ENCODE measurements around the gene PDE4B.

The PDE4B gene

GRCh38 chr1:66331658-66332547 is 539.2 kb downstream of the PDE4B start:
- H3K4me1 Mint-ChIP-seq (ENCODE audit: low read depth), result peaks cover 71% of the 10 kb centered on the region

GRCh38 chr1:66332548-66332901 is 539.8 kb downstream of the PDE4B start:
- Mint-ChIP-seq H3K4me1 (ENCODE audit: low read depth) (peaks cover 71% of the 10 kb centered on the region), H3K27me3 (no peaks in the 10 kb centered on the region), H3K36me3 (ENCODE audit: low read depth) (peaks cover 22% of the 10 kb centered on the region), H3K4me3 (peak overlapping the region; percentile 95), H3K9me3 (no peaks in the 10 kb centered on the region), H3K27ac (peak overlapping the region; percentile 96)

More at GRCh38 chr1:66331658-66332547, 539.2 kb downstream of the PDE4B start:
- Mint-ChIP-seq H3K4me3 (peak overlapping the region; percentile 95), H3K27ac (peak overlapping the region; percentile 96), H3K27me3 (no peaks in the 10 kb centered on the region), H3K36me3 (ENCODE audit: low read depth) (peaks cover 18% of the 10 kb centered on the region), H3K9me3 (no peaks in the 10 kb centered on the region)

GRCh38 chr1:66333466-66334199 is 540.9 kb downstream of the PDE4B start:
- no peaks in the 10 kb centered on the region for H3K9me3 Mint-ChIP-seq
- H3K36me3 Mint-ChIP-seq (ENCODE audit: low read depth), result peaks cover 30% of the 10 kb centered on the region
- H3K27ac Mint-ChIP-seq, result peak overlapping the region; percentile 96
- H3K4me1 Mint-ChIP-seq (ENCODE audit: low read depth), result peaks cover 73% of the 10 kb centered on the region
- peak overlapping the region; percentile 95 for H3K4me3 Mint-ChIP-seq
- no peaks in the 10 kb centered on the region for H3K27me3 Mint-ChIP-seq

GRCh38 chr1:66334318-66334717 is 541.6 kb downstream of the PDE4B start:
- peak overlapping the region; percentile 96 for H3K27ac Mint-ChIP-seq
- H3K9me3 Mint-ChIP-seq, result no peaks in the 10 kb centered on the region
- no peaks in the 10 kb centered on the region for H3K27me3 Mint-ChIP-seq
- H3K36me3 Mint-ChIP-seq (ENCODE audit: low read depth), result peaks cover 33% of the 10 kb centered on the region
- H3K4me3 Mint-ChIP-seq, result peak overlapping the region; percentile 95
- peaks cover 70% of the 10 kb centered on the region for H3K4me1 Mint-ChIP-seq (ENCODE audit: low read depth)

- H3K36me3 Mint-ChIP-seq (ENCODE audit: low read depth), result peaks cover 35% of the 10 kb centered on the region
- peak overlapping the region; percentile 99 for H3K27ac Mint-ChIP-seq
- H3K4me1 Mint-ChIP-seq (ENCODE audit: low read depth), result peaks cover 70% of the 10 kb centered on the region
- H3K4me3 Mint-ChIP-seq, result peak overlapping the region; percentile 95
- H3K27me3 Mint-ChIP-seq, result no peaks in the 10 kb centered on the region
- no peaks in the 10 kb centered on the region for H3K9me3 Mint-ChIP-seq
These were observed 542.4 kb downstream of the PDE4B start for GRCh38 chr1:66335125-66335524.

GRCh38 chr1:66335859-66336640 is 543.4 kb downstream of the PDE4B start:
- H3K4me1 Mint-ChIP-seq (ENCODE audit: low read depth), result peaks cover 70% of the 10 kb centered on the region
- H3K9me3 Mint-ChIP-seq, result no peaks in the 10 kb centered on the region
- peaks cover 35% of the 10 kb centered on the region for H3K36me3 Mint-ChIP-seq (ENCODE audit: low read depth)
- peak overlapping the region; percentile 99 for H3K27ac Mint-ChIP-seq
- no peaks in the 10 kb centered on the region for H3K27me3 Mint-ChIP-seq
- H3K4me3 Mint-ChIP-seq, result peak overlapping the region; percentile 95

GRCh38 chr1:66336641-66336990 is 543.9 kb downstream of the PDE4B start:
- Mint-ChIP-seq H3K4me3 (peak overlapping the region; percentile 95), H3K27me3 (no peaks in the 10 kb centered on the region), H3K4me1 (ENCODE audit: low read depth) (peaks cover 71% of the 10 kb centered on the region), H3K27ac (peak overlapping the region; percentile 99), H3K36me3 (ENCODE audit: low read depth) (peaks cover 35% of the 10 kb centered on the region), H3K9me3 (no peaks in the 10 kb centered on the region)

GRCh38 chr1:66337249-66337648 is 544.6 kb downstream of the PDE4B start:
- H3K27ac Mint-ChIP-seq, result peak overlapping the region; percentile 99
- H3K9me3 Mint-ChIP-seq, result no peaks in the 10 kb centered on the region
- H3K27me3 Mint-ChIP-seq, result no peaks in the 10 kb centered on the region
- H3K36me3 Mint-ChIP-seq (ENCODE audit: low read depth), result peaks cover 35% of the 10 kb centered on the region
- peak overlapping the region; percentile 95 for H3K4me3 Mint-ChIP-seq
- peaks cover 70% of the 10 kb centered on the region for H3K4me1 Mint-ChIP-seq (ENCODE audit: low read depth)

- peaks cover 45% of the 10 kb centered on the region for H3K36me3 Mint-ChIP-seq (ENCODE audit: low read depth)
- H3K4me1 Mint-ChIP-seq (ENCODE audit: low read depth), result peaks cover 93% of the 10 kb centered on the region
- H3K9me3 Mint-ChIP-seq, result no peaks in the 10 kb centered on the region
- peak overlapping the region; percentile 80 for H3K27ac Mint-ChIP-seq
- H3K4me3 Mint-ChIP-seq, result peak overlapping the region; percentile 74
- H3K27me3 Mint-ChIP-seq, result no peaks in the 10 kb centered on the region
These were observed 547.2 kb downstream of the PDE4B start for GRCh38 chr1:66339944-66340343.

GRCh38 chr1:66341446-66342089 is 548.9 kb downstream of the PDE4B start:
- Mint-ChIP-seq H3K4me1 (ENCODE audit: low read depth) (peaks cover 93% of the 10 kb centered on the region), H3K4me3 (peak overlapping the region; percentile 46), H3K9me3 (no peaks in the 10 kb centered on the region), H3K36me3 (ENCODE audit: low read depth) (peaks cover 47% of the 10 kb centered on the region), H3K27ac (peak overlapping the region; percentile 60), H3K27me3 (no peaks in the 10 kb centered on the region)

- Mint-ChIP-seq H3K27me3 (no peaks in the 10 kb centered on the region), H3K27ac (peak overlapping the region; percentile 85), H3K4me3 (no peak overlapping the region), H3K36me3 (ENCODE audit: low read depth) (peaks cover 45% of the 10 kb centered on the region), H3K9me3 (no peaks in the 10 kb centered on the region), H3K4me1 (ENCODE audit: low read depth) (peaks cover 93% of the 10 kb centered on the region)
These were observed 550.0 kb downstream of the PDE4B start for GRCh38 chr1:66342707-66343106.

GRCh38 chr1:66343569-66344325 is 551.1 kb downstream of the PDE4B start:
- peaks cover 38% of the 10 kb centered on the region for H3K36me3 Mint-ChIP-seq (ENCODE audit: low read depth)
- H3K27ac Mint-ChIP-seq, result peak overlapping the region; percentile 85
- H3K4me3 Mint-ChIP-seq, result peak overlapping the region; percentile 42
- peaks cover 95% of the 10 kb centered on the region for H3K4me1 Mint-ChIP-seq (ENCODE audit: low read depth)
- no peaks in the 10 kb centered on the region for H3K9me3 Mint-ChIP-seq
- no peaks in the 10 kb centered on the region for H3K27me3 Mint-ChIP-seq

GRCh38 chr1:66346057-66346795 is 553.5 kb downstream of the PDE4B start:
- peak overlapping the region; percentile 88 for H3K27ac Mint-ChIP-seq
- no peaks in the 10 kb centered on the region for H3K9me3 Mint-ChIP-seq
- peaks cover 34% of the 10 kb centered on the region for H3K36me3 Mint-ChIP-seq (ENCODE audit: low read depth)
- no peaks in the 10 kb centered on the region for H3K27me3 Mint-ChIP-seq
- peak overlapping the region; percentile 55 for H3K4me3 Mint-ChIP-seq
- peaks cover 97% of the 10 kb centered on the region for H3K4me1 Mint-ChIP-seq (ENCODE audit: low read depth)

All from stimulated activated naive CD8-positive, alpha-beta T cell treated with anti-CD3 and anti-CD28 coated beads, Interleukin-15, Interleukin-2, amounts not matched to agents 100 ng/mL and 50 ng/mL, for 24 hours (primary cell).